Dermis microvascular lymphatic vessel endothelial cell (primary cell): ENCODE data around the gene PTCSC3. TPM values are rescaled to one million over a fixed set of nuclear protein-coding genes. Genes with fewer than 3 reads are reported as not detected.

Source experiments
- DNase-seq, 2 donors: peaks; one replicate each; pipeline versions ENCODE4 v3.0.0 to v3.0.0-alpha.2; 2010; ENCODE audit warnings: low read depth in 2 of 2
- total RNA-seq: library from RNA; depleted of rRNA; stranded (reverse); fragments of >200 nt; gene quantifications from 2 replicates; pipeline ENCODE4 v1.2.1, GENCODE V29; 2014

PTCSC3 gene
- total RNA-seq, result not detected in 2 replicates

- no peak for DNase-seq
These were observed at the start of gene PTCSC3 for GRCh38 chr14:36176524-36176923. Gene PTCSC3, minus strand, starts transcription at chr14:36176722.

- no peak for DNase-seq
These were observed 49.6 kb upstream of the PTCSC3 start for GRCh38 chr14:36226164-36226563.

GRCh38 chr14:36224176-36224575 is 47.7 kb upstream of the PTCSC3 start:
- no peak for DNase-seq

- DNase-seq, result no peak
These were observed 47.0 kb upstream of the PTCSC3 start for GRCh38 chr14:36223558-36223957.

GRCh38 chr14:36222952-36223468 is 46.5 kb upstream of the PTCSC3 start:
- no peak for DNase-seq

- DNase-seq, result no peak
These were observed 45.8 kb upstream of the PTCSC3 start for GRCh38 chr14:36222337-36222736.

GRCh38 chr14:36221112-36221511 is 44.6 kb upstream of the PTCSC3 start:
- no peak for DNase-seq

GRCh38 chr14:36217732-36218131 is 41.2 kb upstream of the PTCSC3 start:
- no peak for DNase-seq

- no peak for DNase-seq
These were observed 40.5 kb upstream of the PTCSC3 start for GRCh38 chr14:36217027-36217426.

GRCh38 chr14:36215217-36215598 is 38.7 kb upstream of the PTCSC3 start:
- no peak for DNase-seq

- no peak for DNase-seq
These were observed 38.1 kb upstream of the PTCSC3 start for GRCh38 chr14:36214476-36215216.

- no peak for DNase-seq
These were observed 36.5 kb upstream of the PTCSC3 start for GRCh38 chr14:36212987-36213386.

- DNase-seq, result no peak
These were observed 36.1 kb upstream of the PTCSC3 start for GRCh38 chr14:36212577-36212976.

GRCh38 chr14:36208690-36209278 is 32.3 kb upstream of the PTCSC3 start:
- DNase-seq, result no peak

- peak in 1 of 2 donors; percentile 12 for DNase-seq
These were observed 31.0 kb upstream of the PTCSC3 start for GRCh38 chr14:36207500-36207899.

GRCh38 chr14:36204461-36205073 is 28.0 kb upstream of the PTCSC3 start:
- no peak for DNase-seq

GRCh38 chr14:36198378-36198777 is 21.9 kb upstream of the PTCSC3 start:
- DNase-seq, result no peak

GRCh38 chr14:36194663-36195062 is 18.1 kb upstream of the PTCSC3 start:
- no peak for DNase-seq

GRCh38 chr14:36192530-36192929 is 16.0 kb upstream of the PTCSC3 start:
- DNase-seq, result no peak

- DNase-seq, result no peak
These were observed 6.9 kb upstream of the PTCSC3 start for GRCh38 chr14:36183402-36183801.

- DNase-seq, result no peak
These were observed 4.9 kb upstream of the PTCSC3 start for GRCh38 chr14:36181417-36181816.

GRCh38 chr14:36177489-36177888 is 967 bp upstream of the PTCSC3 start:
- no peak for DNase-seq
